OCI-LY1 (cell line): ENCODE results near the gene JAGN1.

Experiments
- H2AFZ ChIP-seq: fragments of 200-600 bp; sonication (generic), shearing (Covaris generic); 2 replicates; pipeline ENCODE4 v1.6.0; 2014; ENCODE audit warnings: antibody characterized with exemption, mild to moderate bottlenecking, low read length
- H3F3A ChIP-seq: fragments of 200-600 bp; sonication (generic), shearing (Covaris generic); 2 replicates; pipeline ENCODE4 v1.6.0; 2014; ENCODE audit warnings: mild to moderate bottlenecking, antibody characterized with exemption, low read length, moderate library complexity; ENCODE audit not compliant: insufficient read depth
- H3K27ac ChIP-seq: fragments of 200-600 bp; sonication (generic); 2 replicates; pipeline ENCODE4 v1.5.1; 2014; ENCODE audit warnings: low read length, mixed run types, mild to moderate bottlenecking, low read depth; ENCODE audit not compliant: poor library complexity, severe bottlenecking
- H3K27me3 ChIP-seq: fragments of 200-600 bp; sonication (generic); 2 replicates; pipeline ENCODE4 v1.6.0; 2014; ENCODE audit warnings: antibody characterized with exemption, mild to moderate bottlenecking, low read length, moderate library complexity; ENCODE audit not compliant: insufficient read depth
- H3K36me3 ChIP-seq: fragments of 200-600 bp; sonication (generic); 2 replicates; pipeline ENCODE4 v1.6.1; 2014; ENCODE audit warnings: mild to moderate bottlenecking, antibody characterized with exemption, low read length, moderate library complexity, mixed read lengths; ENCODE audit not compliant: insufficient read depth
- H3K4me1 ChIP-seq: fragments of 200-600 bp; sonication (generic); 2 replicates; pipeline ENCODE4 v1.5.1; 2014; ENCODE audit warnings: mild to moderate bottlenecking, low read length, moderate library complexity; ENCODE audit not compliant: insufficient read depth, severe bottlenecking
- H3K4me2 ChIP-seq: fragments of 200-600 bp; sonication (generic), shearing (Covaris generic); 2 replicates; pipeline ENCODE4 v1.6.1; 2014; ENCODE audit warnings: low read length
- H3K4me3 ChIP-seq: fragments of 200-600 bp; sonication (generic); 2 replicates; pipeline ENCODE4 v1.5.1; 2014; ENCODE audit warnings: low read length, low read depth, mild to moderate bottlenecking, mixed read lengths; ENCODE audit not compliant: poor library complexity, severe bottlenecking
- H3K79me2 ChIP-seq: fragments of 200-600 bp; shearing (Covaris generic); 2 replicates; pipeline ENCODE4 v1.6.1; 2016; ENCODE audit warnings: mixed run types, low read length, mixed read lengths; ENCODE audit not compliant: insufficient read depth
- H3K9ac ChIP-seq: fragments of 200-600 bp; sonication (generic), shearing (Covaris generic); 2 replicates; pipeline ENCODE4 v1.6.1; 2014; ENCODE audit warnings: mild to moderate bottlenecking, low read length, mixed read lengths
- H3K9me2 ChIP-seq: fragments of 200-600 bp; sonication (generic), shearing (Covaris generic); 2 replicates; pipeline ENCODE4 v1.6.1; 2014; ENCODE audit warnings: low read depth, mild to moderate bottlenecking, low read length, mixed read lengths
- H3K9me3 ChIP-seq: fragments of 200-600 bp; shearing (Covaris generic); 2 replicates; pipeline ENCODE4 v1.6.1; 2014; ENCODE audit warnings: low read length, mixed read lengths
- H4K20me1 ChIP-seq: fragments of 200-600 bp; sonication (generic), shearing (Covaris generic); 2 replicates; pipeline ENCODE4 v1.6.0; 2016; ENCODE audit warnings: mild to moderate bottlenecking, low read length; ENCODE audit not compliant: insufficient read depth
- CTCF ChIP-seq: fragments of 200-600 bp; sonication (generic), shearing (Covaris generic); IDR thresholded peaks from 2 replicates; pipeline ENCODE4 v1.5.1; 2017; ENCODE audit warnings: mild to moderate bottlenecking, antibody characterized with exemption, low read length, moderate library complexity, mixed read lengths
- EZH2 ChIP-seq: fragments of 200-600 bp; sonication (generic), shearing (Covaris generic); IDR thresholded peaks from 2 replicates; pipeline ENCODE4 v1.8.0; 2017; ENCODE audit warnings: borderline replicate concordance, mixed run types, mild to moderate bottlenecking, antibody characterized with exemption, low read length, moderate library complexity, mixed read lengths

JAGN1 gene

DNA sequence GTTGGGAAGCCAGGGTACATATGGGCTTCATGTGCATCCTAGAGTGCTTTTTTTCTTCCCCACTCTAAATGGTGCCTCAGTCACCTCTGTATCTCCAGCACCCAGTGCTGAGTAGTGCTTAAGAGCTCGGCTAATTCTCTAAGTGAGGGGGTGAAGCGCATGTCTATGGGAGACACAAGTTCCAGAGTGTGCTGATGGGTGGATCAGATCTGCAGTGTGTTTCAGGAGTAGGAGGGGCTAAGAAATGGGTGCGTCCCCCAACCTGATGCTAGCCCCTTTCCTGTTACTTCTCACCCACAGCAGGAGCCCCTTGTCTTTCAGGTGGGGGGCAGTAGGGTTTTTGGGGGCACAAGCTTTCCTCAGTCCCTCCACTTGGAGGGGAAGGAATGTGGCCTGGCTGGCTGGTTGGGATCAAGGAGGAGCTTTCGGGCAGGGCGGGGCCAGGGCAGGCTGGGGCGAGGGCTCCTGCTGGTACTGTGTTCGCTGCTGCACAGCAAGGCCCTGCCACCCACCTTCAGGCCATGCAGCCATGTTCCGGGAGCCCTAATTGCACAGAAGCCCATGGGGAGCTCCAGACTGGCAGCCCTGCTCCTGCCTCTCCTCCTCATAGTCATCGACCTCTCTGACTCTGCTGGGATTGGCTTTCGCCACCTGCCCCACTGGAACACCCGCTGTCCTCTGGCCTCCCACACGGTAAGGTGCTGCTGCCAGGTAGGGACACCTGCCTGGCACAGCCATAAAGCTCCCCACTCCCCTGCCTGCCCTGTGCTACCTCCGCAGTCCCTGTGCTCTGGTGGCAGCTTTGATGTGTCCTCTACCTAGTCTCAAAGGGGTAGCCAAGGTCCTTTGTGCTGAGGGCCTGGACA lies 12.2 kb downstream of the JAGN1 start, which contains the start of gene IL17RE:
TSS of gene IL17RE (plus strand) at position 477 of the 866 bp plus-strand sequence. CDS start at position 562, 85 bp downstream.
- peaks cover under 1% of the 10 kb centered on the region; the same call in 1 of the 2 replicates for H3K36me3 ChIP-seq
- H3K4me2 ChIP-seq: no peak within 1 kb of the TSS
- H3K4me1 ChIP-seq: no peaks in the 10 kb centered on the region
- TF ChIP-seq CTCF (no peak), EZH2 (no peak)
- H4K20me1 ChIP-seq: no peaks in the 10 kb centered on the region
- no peak within 1 kb of the TSS for H3K9ac ChIP-seq
- 0 out of 2 replicates have a peak, but pooled peaks cover 4% of the 10 kb centered on the region for H3K27me3 ChIP-seq
- H3K9me3 ChIP-seq: no peaks in the 10 kb centered on the region
- no peak within 1 kb of the TSS for H3K4me3 ChIP-seq
- no peaks in the 10 kb centered on the region for H3K79me2 ChIP-seq
- H3K27ac ChIP-seq: no peak within 1 kb of the TSS
- H2AFZ ChIP-seq: no peak within 1 kb of the TSS
- no peaks in the 10 kb centered on the region for H3F3A ChIP-seq
- H3K9me2 ChIP-seq: no peaks in the 10 kb centered on the region

DNA sequence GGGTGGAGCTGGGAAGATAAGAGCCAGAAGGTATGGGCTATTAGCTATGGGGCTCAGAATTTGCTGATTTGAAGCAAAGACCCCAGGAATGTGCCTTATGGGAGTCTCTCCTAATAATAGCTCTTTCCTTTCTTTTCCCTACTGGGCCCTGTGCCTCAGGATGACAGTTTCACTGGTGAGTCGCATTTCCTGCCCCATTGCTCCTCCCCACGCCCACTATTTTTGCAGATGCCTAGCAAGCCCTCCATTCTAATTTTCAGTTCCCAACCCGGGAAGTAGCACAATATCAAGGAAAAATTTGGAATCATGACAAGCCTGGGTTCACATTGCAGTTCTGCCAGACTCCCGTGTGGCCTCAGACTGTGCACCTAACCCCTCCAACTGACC lies 12.8 kb downstream of the JAGN1 start:
- no peaks in the 10 kb centered on the region for H3K36me3 ChIP-seq
- no peaks in the 10 kb centered on the region for H3K9me2 ChIP-seq
- H3K79me2 ChIP-seq: no peaks in the 10 kb centered on the region
- no peak overlapping the region for H3K27ac ChIP-seq
- H3F3A ChIP-seq: no peaks in the 10 kb centered on the region
- H3K4me1 ChIP-seq: no peaks in the 10 kb centered on the region
- no peak overlapping the region for H3K4me2 ChIP-seq
- no peaks in the 10 kb centered on the region for H3K9me3 ChIP-seq
- H2AFZ ChIP-seq: no peak overlapping the region
- H3K4me3 ChIP-seq: no peak overlapping the region
- no peak for TF ChIP-seq CTCF
- H4K20me1 ChIP-seq: no peaks in the 10 kb centered on the region
- 0 out of 2 replicates have a peak, but pooled peaks cover 4% of the 10 kb centered on the region for H3K27me3 ChIP-seq
- no peak overlapping the region for H3K9ac ChIP-seq

GRCh38 chr3:9903904-9904303 lies 13.5 kb downstream of the JAGN1 start:
- Histone ChIP-seq H3K9me2 (no peaks in the 10 kb centered on the region), H3K36me3 (no peaks in the 10 kb centered on the region), H3K9me3 (no peaks in the 10 kb centered on the region), H3K79me2 (no peaks in the 10 kb centered on the region), H3F3A (no peaks in the 10 kb centered on the region), H4K20me1 (no peaks in the 10 kb centered on the region), H2AFZ (no peak overlapping the region), H3K4me2 (no peak overlapping the region), H3K27ac (no peak overlapping the region), H3K9ac (no peak overlapping the region), H3K4me1 (no peaks in the 10 kb centered on the region), H3K4me3 (no peak overlapping the region), H3K27me3 (0 out of 2 replicates have a peak, but pooled peaks cover 4% of the 10 kb centered on the region)
- no peak for TF ChIP-seq CTCF
- TF ChIP-seq EZH2: no peak
